ENCODE measurements around the gene IL10RA.

IL10RA gene

DNA sequence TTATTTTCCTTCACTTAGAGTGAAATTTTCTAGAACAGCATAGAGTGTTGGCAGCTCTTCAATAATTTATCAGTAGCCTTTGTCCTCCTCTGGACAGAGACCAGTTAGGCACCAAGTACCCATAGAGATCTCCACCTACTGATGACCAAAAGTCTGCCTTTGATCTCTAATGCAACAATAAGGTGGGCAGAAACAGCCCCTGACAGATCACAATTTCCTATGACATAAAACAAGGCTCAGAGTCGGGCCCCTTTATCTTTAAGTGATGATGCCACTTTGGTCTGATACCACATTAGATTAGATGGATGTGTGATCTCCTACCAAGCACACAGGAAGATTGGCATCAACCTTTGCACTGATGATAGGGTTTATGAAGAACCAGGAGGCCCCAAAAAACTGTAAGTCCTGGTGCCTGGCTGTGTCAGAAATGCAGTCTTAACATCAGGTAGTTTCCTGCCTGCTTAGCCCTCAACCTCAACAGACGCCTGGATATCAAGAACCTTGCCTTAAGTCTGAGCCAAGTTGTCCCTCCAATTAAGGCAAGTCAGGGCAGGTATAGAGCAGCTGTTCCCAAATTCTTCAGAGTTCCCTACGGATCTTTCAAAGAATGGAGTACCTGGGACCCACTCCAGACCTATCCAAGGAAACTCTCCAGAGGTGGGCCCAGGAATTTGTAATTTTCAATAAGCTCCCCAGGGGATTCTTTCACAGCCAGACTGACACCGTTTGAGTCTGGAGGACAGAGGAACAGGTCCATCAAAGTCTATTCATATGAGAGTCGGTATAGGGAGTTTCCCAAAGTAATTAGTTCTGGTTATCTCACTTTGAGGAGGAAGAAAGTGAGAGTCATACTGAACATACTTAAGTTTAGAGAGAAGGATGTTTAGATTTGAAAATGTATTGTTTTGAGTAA lies 60.1 kb downstream of the IL10RA start:
- DNase-seq (ENCODE audit: low read depth, low spot score) = no peak

DNA sequence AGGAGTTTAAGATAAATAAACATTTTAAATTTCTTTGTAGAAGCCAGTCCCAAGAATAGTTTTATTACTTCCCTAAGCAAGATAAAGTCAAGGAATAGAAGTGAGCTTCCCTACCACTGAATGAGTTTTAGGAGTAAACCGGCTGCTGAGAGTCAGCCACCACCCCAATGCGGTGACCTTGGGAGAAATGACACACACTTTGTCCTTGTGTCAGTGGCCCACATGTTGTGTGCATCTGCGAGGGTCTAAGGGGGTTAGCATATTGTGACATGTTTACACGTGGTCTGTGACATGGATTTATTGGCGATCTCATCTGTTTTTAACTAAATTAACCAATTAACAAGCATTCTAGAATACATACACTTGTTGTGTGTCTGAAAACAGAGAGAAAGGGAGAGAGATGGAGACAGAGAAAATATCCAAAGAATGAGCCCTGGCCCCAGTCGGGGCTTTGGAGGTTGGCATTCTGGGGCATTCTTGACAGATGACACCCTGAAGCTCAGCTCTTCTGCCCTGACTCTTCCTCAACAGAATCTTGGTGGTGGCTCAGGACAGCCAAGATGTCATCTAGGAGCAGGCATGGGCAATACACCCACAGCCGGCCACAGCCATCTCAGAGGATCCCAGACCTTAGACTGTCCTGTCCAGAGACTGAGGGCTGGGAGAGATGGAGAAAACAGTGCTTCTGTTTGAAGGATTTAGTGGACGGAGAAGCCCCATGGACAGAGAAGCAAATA lies 60.9 kb downstream of the IL10RA start:
- no peak for DNase-seq (ENCODE audit: low read depth, low spot score)

DNA sequence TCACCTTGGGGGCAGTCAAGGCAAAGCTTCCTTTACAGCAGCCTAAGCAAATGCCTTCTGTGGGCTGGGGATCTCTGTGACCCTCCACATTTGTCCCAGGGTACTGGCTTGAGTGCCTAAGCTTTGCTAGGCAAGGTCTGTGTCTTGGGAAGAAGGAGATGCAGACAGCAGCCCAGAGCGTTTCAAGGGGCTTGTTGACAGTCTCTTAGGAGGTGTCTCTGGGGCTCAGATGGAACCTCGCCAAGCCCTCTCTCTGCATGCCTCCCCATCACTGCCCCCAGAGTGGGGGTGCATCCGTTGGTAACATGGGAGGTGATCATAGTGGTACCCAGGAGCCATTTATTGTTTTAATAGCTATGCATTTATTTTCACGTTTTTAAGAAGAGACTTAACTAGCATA lies 61.6 kb downstream of the IL10RA start:
- DNase-seq (ENCODE audit: low read depth, low spot score) = no peak

DNA sequence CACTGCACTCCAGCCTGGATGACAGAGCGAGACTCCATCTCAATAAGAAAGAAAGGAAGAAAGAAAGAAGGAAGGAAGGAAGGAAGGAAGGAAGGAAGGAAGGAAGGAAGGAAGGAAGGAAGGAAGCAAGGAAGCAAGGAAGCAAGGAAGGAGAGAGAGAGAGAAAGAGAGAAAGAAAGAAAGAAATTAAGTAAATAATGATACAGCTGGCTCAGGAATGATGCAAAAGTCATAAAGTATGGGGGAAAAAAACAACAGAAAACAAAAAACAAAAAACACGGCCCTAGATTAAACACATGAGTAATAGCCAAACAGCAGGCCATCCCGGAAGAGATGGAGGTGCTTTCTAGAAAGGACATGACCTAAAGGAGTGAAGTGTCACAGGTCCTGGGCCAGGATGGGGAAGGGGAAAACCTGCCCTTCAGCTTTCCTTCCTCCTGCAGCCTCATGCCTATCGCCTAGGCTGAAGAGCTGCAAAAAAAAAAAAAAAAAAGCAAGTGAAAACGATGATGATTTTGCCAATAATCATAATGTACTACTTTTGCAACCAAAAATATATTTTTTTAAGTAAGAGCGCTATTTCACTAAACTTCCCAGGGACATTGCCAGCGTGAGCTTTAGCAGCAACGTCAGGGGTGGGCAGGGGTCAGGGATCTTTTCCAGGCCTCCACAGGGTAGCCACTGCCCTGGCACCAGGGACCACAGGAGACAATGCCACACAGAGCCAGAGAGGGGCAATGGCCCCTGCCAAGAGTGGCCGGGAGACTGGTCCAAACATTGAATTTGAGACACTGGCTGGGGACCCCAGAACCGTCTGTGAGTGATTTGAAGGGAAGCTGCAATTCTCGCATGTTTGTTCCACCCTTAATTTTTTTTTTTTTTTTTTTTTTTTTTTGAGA lies 62.5 kb downstream of the IL10RA start:
- no peak for DNase-seq (ENCODE audit: low read depth, low spot score)

DNA sequence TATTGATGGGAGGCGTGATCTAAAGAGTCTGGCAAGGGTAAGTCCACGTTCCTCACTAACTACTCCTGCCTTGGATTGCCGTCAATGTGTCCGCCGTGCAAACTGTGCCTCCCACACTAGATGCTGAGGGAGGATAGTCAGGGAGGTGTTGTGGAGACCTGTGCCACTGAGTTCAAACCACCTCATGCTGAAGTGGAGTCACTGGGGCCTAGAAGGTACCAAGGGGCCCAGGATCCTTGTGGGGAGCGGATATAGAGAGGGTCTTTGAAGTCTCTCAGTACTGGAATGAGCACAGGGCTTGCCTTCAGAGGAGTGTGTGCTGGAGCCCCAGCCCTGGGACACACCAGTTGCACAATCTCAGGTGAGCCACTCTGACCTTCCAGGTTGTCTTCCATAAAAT lies 63.6 kb downstream of the IL10RA start:
- no peak for DNase-seq (ENCODE audit: low read depth, low spot score)

DNA sequence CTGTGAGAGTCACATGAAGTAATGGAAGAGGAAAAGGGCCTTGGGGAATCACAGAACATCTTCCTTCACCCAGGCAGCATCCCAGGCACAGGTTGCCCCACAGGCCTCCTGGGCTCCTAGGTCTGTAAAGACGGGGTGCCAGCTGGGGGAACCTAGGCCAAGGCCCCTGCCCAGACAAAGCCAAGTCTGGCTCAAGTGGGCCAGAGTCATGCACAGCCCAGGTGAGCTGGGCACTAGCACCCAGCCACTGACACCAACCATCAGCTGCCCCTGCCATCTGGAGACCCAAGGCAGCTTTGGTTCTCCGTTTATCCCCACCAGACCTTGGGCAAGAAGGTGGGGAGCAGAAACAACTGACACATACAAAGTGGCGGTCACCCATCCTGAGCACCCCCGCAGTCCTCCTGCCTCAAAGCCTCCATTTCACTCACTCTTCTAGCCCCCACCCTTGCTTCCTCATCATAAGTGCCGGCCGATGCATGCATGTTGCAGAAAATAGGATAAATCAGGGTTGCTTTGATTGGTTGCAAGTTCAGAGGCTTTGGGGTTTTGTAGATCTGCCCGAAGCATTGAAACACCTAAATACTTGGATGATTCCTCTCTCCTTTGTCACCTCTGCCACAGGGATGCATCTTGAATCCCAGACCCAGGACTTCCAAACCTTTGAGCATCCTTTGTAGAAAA lies 64.2 kb downstream of the IL10RA start:
- DNase-seq (ENCODE audit: low read depth, low spot score) = no peak

Data from activated CD4-positive, CD25-positive, alpha-beta regulatory T cell treated with anti-CD3 and anti-CD28 coated beads, Interleukin-2, amount 50 U/mL, for 16 hours (primary cell).